Measurements from ENCODE around the gene CFD. TPM values are rescaled to one million over a fixed set of nuclear protein-coding genes. Genes with fewer than 3 reads are reported as not detected.
A peak's percentile ranks its signal among the peaks of the same experiment; 100 is the strongest.
"Not testable (repeated sequence)": the region's sequence is repeated elsewhere in the genome, so short reads cannot be mapped to it uniquely, and the experiment has no call there.

CFD gene
- total RNA-seq, 6 experiments from 2014 or later, result 3.5 to 9.6 (median 7.8) TPM

DNA sequence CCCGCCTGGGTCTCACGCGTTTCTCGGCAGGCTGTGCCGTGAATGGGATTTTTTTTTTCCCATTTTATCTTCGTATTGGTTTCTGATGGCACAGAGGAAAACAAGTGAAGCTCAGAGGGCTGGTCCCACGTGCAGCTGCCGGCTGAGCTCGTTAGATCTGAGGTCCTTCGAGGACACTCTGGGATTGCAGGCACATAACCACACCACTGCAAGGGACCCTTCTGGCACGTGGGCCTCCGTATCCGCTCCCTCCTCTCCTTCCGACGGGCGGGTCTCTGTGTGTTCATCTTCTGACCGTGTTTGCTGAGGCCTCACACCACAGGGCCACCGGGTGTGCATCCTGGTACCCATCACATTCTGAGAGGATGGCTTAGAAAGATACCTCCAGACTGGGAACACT lies 16.6 kb downstream of the CFD start:
- 83% methylated on average over 11 of the region's 18 CpGs for WGBS (ENCODE audit: insufficient coverage, low coverage, low lambda C conversion rate, missing lambda C conversion rate)
- Histone ChIP-seq H3K4me3 (no peak overlapping the region), H3K27me3 (no peaks in the 10 kb centered on the region), H3K36me3 (peaks cover 0 to 12% (median under 1%) of the 10 kb centered on the region in 4 donors), H3K9me3 (no peaks in the 10 kb centered on the region), H3K27ac (no peak overlapping the region), H3K4me1 (no peaks in the 10 kb centered on the region)
- DNase-seq, result no peak
- intact Hi-C loops (cut with DNase I), result no loop called here
- no peak for ATAC-seq
- no peak for TF ChIP-seq POLR2A (IDR thresholded peaks at IDR 0.05)

- H3K4me1 ChIP-seq, result no peaks in the 10 kb centered on the region
- H3K36me3 ChIP-seq, result peaks cover 0 to 15% (median 0%) of the 10 kb centered on the region in 4 donors
- no peak overlapping the region for H3K4me3 ChIP-seq
- no peak overlapping the region for H3K27ac ChIP-seq
- H3K9me3 ChIP-seq, result no peaks in the 10 kb centered on the region
- TF ChIP-seq, protein P1, sequence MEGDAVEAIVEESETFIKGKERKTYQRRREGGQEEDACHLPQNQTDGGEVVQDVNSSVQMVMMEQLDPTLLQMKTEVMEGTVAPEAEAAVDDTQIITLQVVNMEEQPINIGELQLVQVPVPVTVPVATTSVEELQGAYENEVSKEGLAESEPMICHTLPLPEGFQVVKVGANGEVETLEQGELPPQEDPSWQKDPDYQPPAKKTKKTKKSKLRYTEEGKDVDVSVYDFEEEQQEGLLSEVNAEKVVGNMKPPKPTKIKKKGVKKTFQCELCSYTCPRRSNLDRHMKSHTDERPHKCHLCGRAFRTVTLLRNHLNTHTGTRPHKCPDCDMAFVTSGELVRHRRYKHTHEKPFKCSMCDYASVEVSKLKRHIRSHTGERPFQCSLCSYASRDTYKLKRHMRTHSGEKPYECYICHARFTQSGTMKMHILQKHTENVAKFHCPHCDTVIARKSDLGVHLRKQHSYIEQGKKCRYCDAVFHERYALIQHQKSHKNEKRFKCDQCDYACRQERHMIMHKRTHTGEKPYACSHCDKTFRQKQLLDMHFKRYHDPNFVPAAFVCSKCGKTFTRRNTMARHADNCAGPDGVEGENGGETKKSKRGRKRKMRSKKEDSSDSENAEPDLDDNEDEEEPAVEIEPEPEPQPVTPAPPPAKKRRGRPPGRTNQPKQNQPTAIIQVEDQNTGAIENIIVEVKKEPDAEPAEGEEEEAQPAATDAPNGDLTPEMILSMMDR (IDR thresholded peaks at IDR 0.05), result no peak
- no peak for TF ChIP-seq POLR2A (IDR thresholded peaks at IDR 0.05)
- DNase-seq (no peak), ATAC-seq (no peak)
- H3K27me3 ChIP-seq, result no peaks in the 10 kb centered on the region
- WGBS (ENCODE audit: insufficient coverage, low coverage, low lambda C conversion rate, missing lambda C conversion rate), result 78% methylated on average over 4 of the region's 29 CpGs
- intact Hi-C loops (cut with DNase I), result no loop called here
Observed at GRCh38 chr19:876780-877314, 17.4 kb downstream of the CFD start.

DNA sequence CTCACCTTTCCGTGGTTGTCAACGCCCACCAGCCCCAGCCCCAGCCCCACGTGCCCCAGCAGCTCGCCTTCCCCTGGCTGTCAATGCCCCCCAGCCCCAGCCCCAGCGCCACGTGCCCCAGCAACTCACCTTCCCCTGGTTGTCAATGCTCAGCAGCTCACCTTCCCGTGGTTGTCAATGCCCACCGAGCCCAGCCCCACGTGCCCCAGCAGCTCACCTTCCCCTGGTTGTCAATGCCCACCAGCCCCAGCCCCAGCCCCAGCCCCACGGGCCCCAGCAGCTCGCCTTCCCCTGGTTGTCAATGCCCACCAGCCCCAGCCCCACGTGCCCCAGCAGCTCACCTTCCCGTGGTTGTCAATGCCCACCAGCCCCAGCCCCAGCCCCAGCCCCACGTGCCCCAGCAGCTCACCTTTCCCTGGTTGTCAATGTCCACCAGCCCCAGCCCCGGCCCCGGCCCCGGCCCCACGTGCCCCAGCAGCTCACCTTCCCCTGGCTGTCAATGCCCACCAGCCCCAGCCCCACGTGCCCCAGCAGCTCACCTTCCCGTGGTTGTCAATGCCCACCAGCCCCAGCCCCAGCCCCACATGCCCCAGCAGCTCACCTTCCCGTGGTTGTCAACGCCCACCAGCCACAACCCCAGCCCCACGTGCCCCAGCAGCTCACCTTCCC lies 18.7 kb downstream of the CFD start:
- H3K27ac ChIP-seq; ATAC-seq; H3K4me1 ChIP-seq; H3K9me3 ChIP-seq; DNase-seq; H3K27me3 ChIP-seq; H3K4me3 ChIP-seq; intact Hi-C loops (cut with DNase I): not testable (repeated sequence)
- 86% methylated on average over 17 of the region's 23 CpGs for WGBS (ENCODE audit: insufficient coverage, low coverage, low lambda C conversion rate, missing lambda C conversion rate)
- peaks cover 0 to 15% (median 0%) of the 10 kb centered on the region in 4 donors for H3K36me3 ChIP-seq

GRCh38 chr19:878751-879561 lies 19.5 kb downstream of the CFD start:
- H3K27ac ChIP-seq; H3K9me3 ChIP-seq; ATAC-seq; DNase-seq; H3K4me1 ChIP-seq; H3K36me3 ChIP-seq; intact Hi-C loops (cut with DNase I); H3K27me3 ChIP-seq; H3K4me3 ChIP-seq: not testable (repeated sequence)
- WGBS (ENCODE audit: insufficient coverage, low coverage, low lambda C conversion rate, missing lambda C conversion rate), result 85% methylated on average over 23 of the region's 24 CpGs

GRCh38 chr19:879711-880438 lies 20.4 kb downstream of the CFD start:
- peak in 1 of 4 donors; percentile 9 for ATAC-seq
- no peak for TF ChIP-seq POLR2A (IDR thresholded peaks at IDR 0.05)
- TF ChIP-seq, protein P1 (IDR thresholded peaks at IDR 0.05), result no peak
- DNase-seq, result no peak
- Histone ChIP-seq H3K4me3 (no peak overlapping the region), H3K4me1 (no peaks in the 10 kb centered on the region), H3K9me3 (no peaks in the 10 kb centered on the region), H3K27me3 (no peaks in the 10 kb centered on the region), H3K36me3 (peaks cover 0 to 14% (median 0%) of the 10 kb centered on the region in 4 donors), H3K27ac (no peak overlapping the region)
- 78% methylated on average over 8 of the region's 37 CpGs for WGBS (ENCODE audit: insufficient coverage, low coverage, low lambda C conversion rate, missing lambda C conversion rate)
- intact Hi-C loops (cut with DNase I), result no loop called here
